Effector CD8-positive, alpha-beta T cell (primary cell): ENCODE results near the gene SRSF2.
"Not testable (repeated sequence)": the region's sequence is repeated elsewhere in the genome, so short reads cannot be mapped to it uniquely, and the experiment has no call there.

Source experiments
- DNase-seq: peaks from one replicate; lab custom pipeline; 2025; lab: John Stamatoyannopoulos, UW
- total RNA-seq, 4 experiments: gene quantifications; one replicate each; lab custom pipeline; 2026; lab: John Stamatoyannopoulos, UW

SRSF2 gene, protein sequence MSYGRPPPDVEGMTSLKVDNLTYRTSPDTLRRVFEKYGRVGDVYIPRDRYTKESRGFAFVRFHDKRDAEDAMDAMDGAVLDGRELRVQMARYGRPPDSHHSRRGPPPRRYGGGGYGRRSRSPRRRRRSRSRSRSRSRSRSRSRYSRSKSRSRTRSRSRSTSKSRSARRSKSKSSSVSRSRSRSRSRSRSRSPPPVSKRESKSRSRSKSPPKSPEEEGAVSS
- total RNA-seq, result 372 to 504 (median 431) reads per million in 4 experiments

DNA sequence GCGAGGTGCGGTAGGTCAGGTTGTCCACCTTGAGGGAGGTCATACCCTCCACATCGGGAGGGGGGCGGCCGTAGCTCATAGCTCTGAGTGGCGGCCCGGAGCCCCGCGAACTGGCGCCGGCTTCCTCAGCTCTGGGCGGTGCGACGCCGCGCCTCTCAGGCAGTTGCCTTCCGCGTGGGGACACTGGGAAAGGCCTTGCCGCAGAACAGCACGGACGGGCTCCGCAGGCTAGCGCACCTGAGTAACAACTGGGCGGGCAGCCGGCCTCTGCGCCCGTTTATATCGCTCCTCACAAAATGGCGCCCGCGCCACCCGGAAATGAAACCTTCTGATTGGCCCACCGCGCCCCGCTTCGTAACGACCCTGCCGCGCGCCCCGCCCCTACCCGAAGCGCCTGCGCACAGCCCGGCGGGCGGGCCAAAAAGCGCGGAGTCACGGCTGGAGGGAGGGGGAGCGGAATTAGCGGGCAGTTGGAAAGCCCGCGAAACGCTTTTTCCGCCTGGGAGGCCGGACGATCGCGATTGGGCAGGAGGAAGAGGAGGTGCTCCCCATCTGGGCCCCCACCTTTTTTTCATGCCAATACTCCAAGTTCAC is at the start of gene SRSF2:
SRSF2 (minus strand) TSS at position 250 of the 594 bp plus-strand sequence; CDS start at position 79, 171 bp downstream.
- peak; percentile 98 for DNase-seq

GRCh38 chr17:76784926-76785325 is 47.8 kb upstream of the SRSF2 start:
- DNase-seq, result no peak

DNA sequence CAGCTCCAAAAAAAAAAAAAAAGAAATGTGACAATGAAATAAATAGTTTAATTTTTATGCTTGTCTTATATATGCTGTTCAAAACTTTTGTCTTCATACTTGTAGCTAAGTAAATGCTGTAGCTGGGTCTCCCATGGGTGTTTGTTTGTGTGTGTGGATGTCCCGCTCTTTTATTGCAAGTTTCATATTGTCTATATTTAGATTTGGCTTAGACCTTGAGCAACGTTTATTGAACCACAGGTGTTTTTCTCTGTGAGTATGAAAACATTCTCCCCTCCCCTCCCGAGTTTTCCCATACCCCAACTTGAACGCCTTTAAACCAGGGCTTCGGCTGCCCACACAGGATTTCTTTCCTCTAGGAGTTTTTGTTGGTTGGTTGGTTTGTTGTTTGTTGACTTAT is 46.0 kb upstream of the SRSF2 start:
- no peak for DNase-seq

GRCh38 chr17:76781056-76781982 is 44.2 kb upstream of the SRSF2 start:
- DNase-seq, result no peak

DNA sequence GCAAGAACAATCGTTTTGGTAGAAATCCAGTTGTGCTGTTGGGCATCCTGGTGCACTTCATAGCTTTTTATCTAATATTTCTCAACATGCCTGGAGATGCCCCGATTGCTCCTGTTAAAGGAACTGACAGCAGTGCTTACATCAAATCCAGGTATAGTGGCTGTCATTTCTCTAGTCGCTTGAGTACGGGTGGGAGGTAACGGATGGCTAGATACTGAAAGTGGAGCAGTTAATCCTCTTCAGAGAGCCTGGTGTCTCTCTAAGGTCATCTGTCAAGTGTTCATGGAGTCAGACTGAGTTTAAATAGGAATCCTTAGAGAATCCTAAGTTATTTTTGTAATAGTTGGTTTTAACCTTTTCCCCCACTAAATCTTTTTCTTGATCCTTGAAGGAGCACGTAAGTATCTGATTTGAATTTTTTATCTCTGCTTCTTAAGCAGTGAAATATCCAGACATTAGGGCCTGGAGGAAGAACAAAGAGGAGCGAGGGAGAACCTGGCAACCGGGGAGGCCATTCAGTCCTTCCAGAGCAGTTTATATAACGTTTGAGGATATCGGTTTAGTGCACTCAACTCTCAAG is 38.0 kb upstream of the SRSF2 start:
- DNase-seq, result no peak

GRCh38 chr17:76772842-76773525 is 35.9 kb upstream of the SRSF2 start:
- peak; percentile 18 for DNase-seq

- DNase-seq, result no peak
Observed at GRCh38 chr17:76758570-76758969, 21.4 kb upstream of the SRSF2 start.

GRCh38 chr17:76757256-76757655 is 20.1 kb upstream of the SRSF2 start:
- no peak for DNase-seq

- no peak for DNase-seq
Observed at GRCh38 chr17:76755285-76755684, 18.2 kb upstream of the SRSF2 start.

DNA sequence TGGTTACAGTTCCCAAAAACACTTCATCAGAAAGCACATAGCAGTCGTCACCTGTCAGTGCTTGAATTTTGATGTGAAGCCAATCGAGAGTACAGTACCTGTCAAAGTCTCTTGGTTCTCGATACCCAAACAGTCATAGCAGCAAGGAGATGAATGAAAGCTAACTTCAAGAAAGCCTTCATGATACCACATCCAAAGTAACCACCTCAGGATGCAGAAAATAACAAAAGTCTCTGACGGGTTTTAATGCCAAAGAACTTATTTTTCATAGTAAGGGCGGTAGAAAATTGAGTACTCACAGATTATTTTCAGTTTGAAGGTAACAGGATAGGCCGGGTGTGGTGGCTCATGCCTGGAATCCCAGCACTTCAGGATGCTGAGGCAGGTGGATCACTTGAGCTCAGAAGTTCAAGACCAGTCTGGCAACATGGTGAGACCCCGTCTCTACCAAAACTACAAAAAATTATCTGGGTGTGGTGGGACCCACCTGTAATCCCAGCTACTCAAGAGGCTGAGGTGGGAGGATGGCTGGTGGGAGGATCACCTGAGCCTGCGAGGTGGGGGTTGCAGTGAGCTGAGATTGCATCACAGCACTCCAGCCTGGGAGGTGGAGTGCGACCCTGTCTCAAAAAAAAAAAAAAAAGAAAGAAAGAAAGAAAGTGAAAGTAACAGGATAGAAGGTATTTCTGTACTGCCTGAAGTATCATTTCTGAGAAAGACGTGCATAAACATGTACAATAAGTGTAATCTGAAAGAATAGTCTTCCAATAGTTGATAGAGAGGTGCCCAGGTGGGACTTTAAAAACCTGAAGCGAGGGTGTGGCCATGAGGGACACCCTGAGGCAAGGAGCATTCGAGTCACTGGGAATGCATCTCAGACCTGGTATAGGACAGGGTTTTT is 16.2 kb upstream of the SRSF2 start:
- DNase-seq, result no peak

DNA sequence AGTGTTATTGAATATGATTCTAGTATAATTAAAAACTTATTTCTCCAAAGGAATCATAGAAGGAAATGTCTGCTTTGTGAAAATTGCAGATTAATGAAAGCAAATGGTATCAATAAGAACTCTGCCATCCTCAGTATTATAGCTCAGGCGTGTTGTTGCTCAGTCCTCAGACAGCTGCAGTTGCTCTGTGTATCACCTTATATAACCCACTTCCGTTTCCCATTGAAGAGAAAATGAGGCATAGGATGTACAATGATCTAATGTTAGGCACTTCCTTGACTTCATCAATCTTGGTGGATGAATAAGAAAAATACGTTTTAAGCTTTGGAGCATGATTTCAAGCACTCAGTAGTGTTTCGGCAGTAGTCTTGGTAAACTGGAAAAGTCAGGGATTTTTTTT is 14.9 kb upstream of the SRSF2 start:
- DNase-seq, result no peak

DNA sequence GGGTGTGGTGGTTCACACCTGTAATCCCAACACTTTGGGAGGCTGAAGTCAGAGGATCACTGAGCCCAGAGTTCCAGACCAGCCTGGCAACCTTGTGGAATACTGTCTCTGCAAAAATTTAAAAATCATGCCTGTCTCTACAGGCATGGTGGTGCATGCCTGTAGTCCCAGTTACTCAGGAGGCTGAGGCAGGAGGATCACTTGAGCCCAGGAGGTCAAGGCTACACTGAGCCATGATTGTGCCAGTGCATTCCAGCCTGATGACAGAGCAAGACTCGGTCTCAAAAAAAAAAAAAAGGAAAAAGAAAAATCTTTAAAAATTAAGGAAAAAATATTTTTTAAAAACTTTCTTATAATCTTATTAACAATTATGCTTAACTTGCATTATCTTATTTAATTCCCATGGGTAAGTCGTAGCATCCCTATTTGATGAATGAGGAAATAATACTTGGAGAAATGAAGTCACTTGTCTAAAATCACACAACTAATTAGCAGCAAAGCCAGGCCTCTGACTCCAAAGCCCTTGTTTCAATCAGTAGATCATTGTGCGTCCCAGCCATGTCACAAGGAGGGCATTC is 14.4 kb upstream of the SRSF2 start:
- DNase-seq, result no peak

DNA sequence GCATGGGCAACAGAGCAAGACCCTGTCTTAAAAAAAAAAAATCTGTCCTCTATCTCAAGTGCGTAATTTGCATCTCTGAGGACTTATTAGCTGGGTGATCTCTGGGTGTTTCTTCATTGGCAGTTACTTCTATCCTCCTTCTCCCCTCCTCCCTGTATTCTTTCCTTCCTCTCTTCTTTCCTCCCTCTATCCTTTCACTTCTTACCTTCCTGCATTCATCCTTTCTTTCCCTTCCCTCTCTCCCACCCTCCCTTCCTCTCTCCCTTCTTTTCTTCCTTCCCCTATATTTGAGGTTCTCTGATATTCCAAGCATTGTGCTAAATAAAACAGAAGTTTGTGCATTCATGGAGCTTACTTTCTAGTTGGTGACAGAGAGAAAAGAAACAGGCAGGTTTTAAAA is 11.5 kb upstream of the SRSF2 start:
- no peak for DNase-seq

DNA sequence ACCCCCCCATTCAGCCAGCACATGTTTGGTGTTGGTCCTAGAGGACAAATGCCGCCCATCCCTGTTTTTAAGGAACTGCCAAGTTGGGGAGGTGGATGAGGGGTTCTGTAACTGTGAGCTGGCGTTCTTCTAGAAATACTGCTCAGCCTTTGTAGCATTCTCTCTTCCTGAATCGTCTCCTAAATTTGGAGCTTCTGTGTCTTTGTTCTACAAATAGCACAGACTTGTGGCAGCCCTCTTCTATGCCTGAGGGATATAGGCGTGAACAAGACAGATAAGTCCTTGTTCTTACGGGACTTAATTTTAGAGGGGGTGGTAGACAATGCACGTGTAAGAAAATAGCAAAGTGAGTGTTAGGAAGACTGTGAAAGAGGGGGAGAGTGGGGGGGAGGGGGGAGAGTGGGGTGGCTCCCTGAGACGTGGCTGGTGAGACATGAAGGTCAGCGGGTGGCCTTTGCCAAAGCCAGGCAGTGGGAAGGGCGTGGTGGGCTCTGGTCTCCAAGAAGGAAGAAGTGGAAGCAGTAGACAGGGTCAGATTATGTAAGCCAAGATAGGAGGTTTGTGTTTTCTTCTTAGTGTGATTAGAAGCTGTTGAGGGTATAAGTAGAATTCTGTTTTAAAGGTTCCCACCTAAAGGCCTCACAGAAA is 10.7 kb upstream of the SRSF2 start:
- DNase-seq, result no peak

GRCh38 chr17:76745785-76746184 is 8.7 kb upstream of the SRSF2 start:
- not testable (repeated sequence) for DNase-seq

- no peak for DNase-seq
Observed at GRCh38 chr17:76744747-76745146, 7.6 kb upstream of the SRSF2 start.

- DNase-seq, result no peak
Observed at GRCh38 chr17:76742958-76743357, 5.8 kb upstream of the SRSF2 start.

- no peak for DNase-seq
Observed at GRCh38 chr17:76740329-76741118, 3.4 kb upstream of the SRSF2 start.

- not testable (repeated sequence) for DNase-seq
Observed at GRCh38 chr17:76739568-76740115, 2.5 kb upstream of the SRSF2 start.
